Gastroesophageal sphincter (tissue), 4 donors: ENCODE results near the gene TRAF3. TPM values are rescaled to one million over a fixed set of nuclear protein-coding genes. Genes with fewer than 3 reads are reported as not detected.

Experiments used
- ATAC-seq: fragments of 150-250 bp; one replicate; pipeline ENCODE4 v1.9.1; 2016; ENCODE audit warnings: mild to moderate bottlenecking, moderate library complexity
- H3K27ac ChIP-seq, 4 donors: fragments of 200-600 bp; sonication (generic) in 3 of 4; 1 replicate in 3 of 4; 2 replicates in 1 of 4; pipeline ENCODE4 v1.5.1; 2016 to 2019
- H3K27me3 ChIP-seq: fragments of 200-600 bp; sonication (generic); one replicate; pipeline ENCODE4 v1.5.1; 2019
- H3K36me3 ChIP-seq, 2 donors: fragments of 200-600 bp; sonication (generic); one replicate each; pipeline ENCODE4 v1.5.1; 2019; ENCODE audit warnings: control low read depth in 1 of 2
- H3K4me1 ChIP-seq, 3 donors: fragments of 200-600 bp; sonication (generic); 1 replicate in 2 of 3; 2 replicates in 1 of 3; pipeline ENCODE4 v1.5.1; 2016 to 2019; ENCODE audit warnings: control low read depth in 2 of 3
- H3K4me3 ChIP-seq, 2 donors: fragments of 200-600 bp; sonication (generic); one replicate each; pipeline ENCODE4 v1.5.1; 2019; ENCODE audit warnings: mild to moderate bottlenecking in 1 of 2, moderate library complexity in 1 of 2
- H3K9me3 ChIP-seq, 3 donors: fragments of 200-600 bp; sonication (generic); one replicate each; pipeline ENCODE4 v1.5.1; 2017 to 2019; ENCODE audit warnings: control low read depth in 2 of 3
- EP300 ChIP-seq: sonication (generic); formaldehyde crosslinking; IDR thresholded peaks from one replicate; pipeline ENCODE4 v1.6.1; 2017; ENCODE audit warnings: antibody characterized with exemption, mild to moderate bottlenecking
- POLR2A ChIP-seq, 2 donors: fragments of 450-650 bp; IDR thresholded peaks; one replicate each; pipeline ENCODE4 v1.6.1; 2017; ENCODE audit warnings: antibody characterized with exemption in 2 of 2, mild to moderate bottlenecking in 2 of 2, moderate library complexity in 1 of 2
- POLR2AphosphoS5 ChIP-seq: sonication (generic); formaldehyde crosslinking; IDR thresholded peaks from one replicate; pipeline ENCODE4 v1.6.1; 2017; ENCODE audit warnings: antibody characterized with exemption
- WGBS, 2 donors: methylation state at CpG; one replicate each; pipeline ENCODE4 v1.1.5; 2018; ENCODE audit warnings: low coverage in 1 of 2; 5-methylcytosine and 5-hydroxymethylcytosine counted together
- total RNA-seq, 4 donors: library from RNA; depleted of rRNA; stranded (reverse); fragments of >200 nt; gene quantifications; one replicate each; pipeline ENCODE4 v1.1.0, GENCODE V29; 2016
- TF ChIP-seq, protein P1 (sequence below), 4 experiments: fragments of 200-600 bp in 2 of 4; fragments of 450-650 bp in 2 of 4; sonication (generic) in 1 of 4; IDR thresholded peaks; one replicate each; pipeline ENCODE4 v1.5.1; 2017 to 2019; ENCODE audit warnings: antibody characterized with exemption in 4 of 4, mild to moderate bottlenecking in 2 of 4, moderate library complexity in 2 of 4

Gene TRAF3
- total RNA-seq, 4 donors from 2014 or later, result 10.9 to 29.0 (median 18.7) TPM

- TF ChIP-seq EP300 (no peak), POLR2AphosphoS5 (no peak), POLR2A (IDR thresholded peaks at IDR 0.05) (no peak)
- TF ChIP-seq, protein P1, sequence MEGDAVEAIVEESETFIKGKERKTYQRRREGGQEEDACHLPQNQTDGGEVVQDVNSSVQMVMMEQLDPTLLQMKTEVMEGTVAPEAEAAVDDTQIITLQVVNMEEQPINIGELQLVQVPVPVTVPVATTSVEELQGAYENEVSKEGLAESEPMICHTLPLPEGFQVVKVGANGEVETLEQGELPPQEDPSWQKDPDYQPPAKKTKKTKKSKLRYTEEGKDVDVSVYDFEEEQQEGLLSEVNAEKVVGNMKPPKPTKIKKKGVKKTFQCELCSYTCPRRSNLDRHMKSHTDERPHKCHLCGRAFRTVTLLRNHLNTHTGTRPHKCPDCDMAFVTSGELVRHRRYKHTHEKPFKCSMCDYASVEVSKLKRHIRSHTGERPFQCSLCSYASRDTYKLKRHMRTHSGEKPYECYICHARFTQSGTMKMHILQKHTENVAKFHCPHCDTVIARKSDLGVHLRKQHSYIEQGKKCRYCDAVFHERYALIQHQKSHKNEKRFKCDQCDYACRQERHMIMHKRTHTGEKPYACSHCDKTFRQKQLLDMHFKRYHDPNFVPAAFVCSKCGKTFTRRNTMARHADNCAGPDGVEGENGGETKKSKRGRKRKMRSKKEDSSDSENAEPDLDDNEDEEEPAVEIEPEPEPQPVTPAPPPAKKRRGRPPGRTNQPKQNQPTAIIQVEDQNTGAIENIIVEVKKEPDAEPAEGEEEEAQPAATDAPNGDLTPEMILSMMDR (IDR thresholded peaks at IDR 0.05), result no peak
These were observed 154.5 kb downstream of the TRAF3 start for GRCh38 chr14:102931580-102932285.

DNA sequence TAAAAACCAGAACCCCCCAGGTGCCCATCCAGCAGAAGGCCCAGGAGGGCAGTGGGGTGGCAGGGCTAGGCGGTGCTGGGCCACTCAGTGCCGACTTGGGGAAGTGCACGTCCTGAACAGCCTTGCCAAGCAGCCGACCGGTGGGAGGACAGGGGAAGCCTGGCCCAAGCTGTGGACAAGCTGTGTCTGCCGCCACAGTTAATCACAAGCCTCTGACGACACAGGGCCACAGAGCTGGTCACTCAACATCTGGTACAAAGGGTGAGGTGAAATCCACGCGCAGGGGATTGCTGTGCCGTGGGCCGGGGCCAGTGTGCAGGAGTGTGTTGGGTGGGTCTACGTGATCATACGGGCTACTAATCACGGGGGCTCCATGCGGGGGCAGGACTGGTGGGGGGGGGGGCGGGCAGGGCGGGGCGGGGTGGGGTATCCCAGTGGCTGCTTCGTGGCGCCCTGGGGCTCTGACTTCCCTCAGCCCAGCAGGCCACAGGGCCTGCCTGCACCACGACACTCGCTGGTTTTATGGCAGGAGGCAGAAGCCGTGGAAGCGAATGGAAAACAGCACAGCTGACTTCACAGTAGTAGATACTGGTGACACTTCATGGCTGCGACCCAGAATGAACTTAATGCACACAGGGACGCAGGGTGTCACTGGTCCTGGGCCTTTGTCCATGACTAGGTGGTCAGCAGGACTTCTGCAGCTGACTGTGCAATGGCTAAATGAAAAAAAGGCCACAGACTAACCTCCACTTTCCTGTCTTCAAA lies 155.4 kb downstream of the TRAF3 start:
- H3K9me3 ChIP-seq, result no peaks in the 10 kb centered on the region
- no peak for ATAC-seq
- peaks cover 0 to 57% of the 10 kb centered on the region in 2 donors for H3K36me3 ChIP-seq
- no peak for TF ChIP-seq EP300
- no peak for TF ChIP-seq POLR2AphosphoS5
- TF ChIP-seq, protein P1 (IDR thresholded peaks at IDR 0.05), result no peak
- no peak for TF ChIP-seq POLR2A (IDR thresholded peaks at IDR 0.05)
- peaks cover 35% of the 10 kb centered on the region for H3K27me3 ChIP-seq
- no peak overlapping the region for H3K27ac ChIP-seq
- H3K4me3 ChIP-seq, result no peak overlapping the region
- peaks cover 9 to 30% (median 27%) of the 10 kb centered on the region in 3 donors for H3K4me1 ChIP-seq
- WGBS, 2 donors, result 78% methylated on average over 15 of the region's 26 CpGs; no CpG with 5 or more reads in 1 of the 2 donors

More at GRCh38 chr14:102931580-102932285, 154.5 kb downstream of the TRAF3 start:
- H3K9me3 ChIP-seq, result no peaks in the 10 kb centered on the region
- H3K4me1 ChIP-seq, result peaks cover 9 to 30% (median 27%) of the 10 kb centered on the region in 3 donors
- peaks cover 0 to 48% of the 10 kb centered on the region in 2 donors for H3K36me3 ChIP-seq
- WGBS, 2 donors, result 80 to 100% methylated on average over 2 to 5 of the region's 12 CpGs
- H3K27me3 ChIP-seq, result peaks cover 44% of the 10 kb centered on the region
- no peak overlapping the region for H3K27ac ChIP-seq
- ATAC-seq, result no peak
- no peak overlapping the region for H3K4me3 ChIP-seq

DNA sequence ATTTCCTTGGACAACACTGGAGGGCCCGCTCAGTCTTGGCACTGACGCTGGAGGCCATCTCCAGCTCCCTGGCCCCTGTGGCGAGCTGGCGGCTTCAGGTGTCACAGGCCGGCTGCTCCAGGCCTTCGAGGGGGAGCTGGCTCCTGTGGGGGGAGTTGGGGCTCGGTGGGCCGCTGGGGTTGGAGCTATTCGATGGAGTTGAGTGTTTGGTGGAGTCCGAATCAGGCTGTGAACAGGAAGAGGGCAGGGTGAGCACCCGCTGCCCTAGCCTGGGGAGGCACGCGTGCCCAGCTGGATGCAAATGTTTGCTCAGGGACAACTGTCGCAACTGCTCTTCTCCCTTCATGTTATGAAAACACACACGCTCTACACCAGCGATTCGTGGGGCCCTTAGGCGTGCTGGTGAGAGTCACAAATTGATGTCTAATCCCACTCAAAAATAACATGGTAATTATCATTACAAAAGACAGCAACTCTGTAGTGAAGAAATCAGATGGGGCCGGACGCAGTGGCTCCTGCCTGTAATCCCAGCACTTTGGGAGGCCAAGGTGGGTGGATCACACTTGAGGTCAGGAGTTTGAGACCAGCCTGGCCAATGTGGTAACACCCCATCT lies 156.5 kb downstream of the TRAF3 start:
- Histone ChIP-seq H3K36me3 (peaks cover 0 to 68% of the 10 kb centered on the region in 2 donors), H3K4me3 (no peak overlapping the region), H3K4me1 (peaks cover 5 to 21% (median 18%) of the 10 kb centered on the region in 3 donors), H3K9me3 (no peaks in the 10 kb centered on the region), H3K27ac (no peak overlapping the region), H3K27me3 (peaks cover 24% of the 10 kb centered on the region)
- ATAC-seq, result no peak
- WGBS, 2 donors, result 93 to 94% methylated on average over 3 to 5 of the region's 20 CpGs
- TF ChIP-seq, protein P1 (IDR thresholded peaks at IDR 0.05), result no peak
- no peak for TF ChIP-seq EP300
- no peak for TF ChIP-seq POLR2A (IDR thresholded peaks at IDR 0.05)
- no peak for TF ChIP-seq POLR2AphosphoS5

DNA sequence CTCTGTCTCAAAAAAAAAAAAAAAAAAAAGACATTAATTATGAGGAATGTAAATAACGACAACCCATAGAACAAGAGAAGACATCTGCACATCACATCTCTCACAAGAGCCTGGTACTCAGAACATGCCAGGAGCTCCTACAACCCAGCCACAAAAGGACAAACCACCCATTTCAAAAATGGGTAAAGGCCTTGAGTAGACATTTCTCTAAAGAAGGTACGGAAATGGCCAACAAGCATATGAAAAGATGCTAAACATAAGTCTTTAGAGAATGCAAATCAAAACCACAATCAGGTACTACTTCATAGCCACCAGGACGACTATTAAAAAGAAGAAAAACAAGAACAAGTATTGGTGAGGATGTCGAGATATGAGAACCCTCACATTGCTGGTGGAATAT lies 158.5 kb downstream of the TRAF3 start:
- no peak overlapping the region for H3K27ac ChIP-seq
- TF ChIP-seq POLR2A (IDR thresholded peaks at IDR 0.05) (no peak), POLR2AphosphoS5 (no peak), EP300 (no peak)
- TF ChIP-seq, protein P1 (IDR thresholded peaks at IDR 0.05), result no peak
- H3K36me3 ChIP-seq, result peaks cover 0 to 88% of the 10 kb centered on the region in 2 donors
- no peak overlapping the region for H3K4me3 ChIP-seq
- WGBS, 2 donors, result 86 to 93% methylated on average over 2 to 4 of the region's 4 CpGs
- no peaks in the 10 kb centered on the region for H3K9me3 ChIP-seq
- H3K27me3 ChIP-seq, result peaks cover 4% of the 10 kb centered on the region
- no peak for ATAC-seq
- peaks cover under 1 to 10% (median 5%) of the 10 kb centered on the region in 3 donors for H3K4me1 ChIP-seq
